Tibial nerve (tissue), 4 donors: ENCODE measurements around the gene SART3. TPM values are rescaled to one million over a fixed set of nuclear protein-coding genes. Genes with fewer than 3 reads are reported as not detected.

Experiments
- DNase-seq, 2 donors: peaks; one replicate each; pipeline ENCODE4 v3.0.0-alpha.2; 2019; ENCODE audit warnings: low spot score in 2 of 2
- H3K27ac ChIP-seq, 4 donors: fragments of 200-600 bp; sonication (generic) in 3 of 4; one replicate each; pipeline ENCODE4 v1.5.1; 2017 to 2019; ENCODE audit warnings: mild to moderate bottlenecking in 1 of 4
- H3K27me3 ChIP-seq, 2 donors: fragments of 200-600 bp; sonication (generic) in 1 of 2; one replicate each; pipeline versions ENCODE4 v1.5.1 to v1.6.0; 2017 to 2019
- H3K36me3 ChIP-seq, 3 donors: fragments of 200-600 bp; sonication (generic); one replicate each; pipeline ENCODE4 v1.5.1; 2018 to 2019
- H3K4me1 ChIP-seq, 4 donors: fragments of 200-600 bp; sonication (generic) in 3 of 4; one replicate each; pipeline ENCODE4 v1.5.1; 2017 to 2019
- H3K4me3 ChIP-seq, 4 donors: fragments of 200-600 bp; sonication (generic) in 3 of 4; one replicate each; pipeline ENCODE4 v1.5.1; 2017 to 2019; ENCODE audit warnings: mild to moderate bottlenecking in 1 of 4, moderate library complexity in 1 of 4
- H3K9me3 ChIP-seq, 4 donors: fragments of 200-600 bp; sonication (generic) in 3 of 4; one replicate each; pipeline ENCODE4 v1.5.1; 2017 to 2019
- CTCF ChIP-seq, 5 experiments: fragments of 200-600 bp in 3 of 5; fragments of 450-650 bp in 2 of 5; sonication (generic) in 3 of 5; IDR thresholded peaks; one replicate each; pipeline ENCODE4 v1.5.1; 2016 to 2019; ENCODE audit warnings: antibody characterized with exemption in 5 of 5, mild to moderate bottlenecking in 3 of 5, moderate library complexity in 2 of 5
- EP300 ChIP-seq, 2 donors: sonication (generic); formaldehyde crosslinking; IDR thresholded peaks; one replicate each; pipeline ENCODE4 v1.6.1; 2017; ENCODE audit warnings: antibody characterized with exemption in 2 of 2, mild to moderate bottlenecking in 1 of 2
- POLR2A ChIP-seq, 2 donors: fragments of 450-650 bp; IDR thresholded peaks; one replicate each; pipeline ENCODE4 v1.6.1; 2017; ENCODE audit warnings: antibody characterized with exemption in 2 of 2, mild to moderate bottlenecking in 2 of 2, moderate library complexity in 2 of 2
- WGBS, 2 donors: methylation state at CpG; one replicate each; pipeline ENCODE4 v1.1.5; 2018; 5-methylcytosine and 5-hydroxymethylcytosine counted together
- total RNA-seq, 4 donors: library from RNA; depleted of rRNA; stranded (reverse); fragments of >200 nt; gene quantifications; one replicate each; pipeline ENCODE4 v1.1.0, GENCODE V29; 2016

Gene SART3
- total RNA-seq, 4 donors from 2014 or later = 51.3 to 70.1 (median 63.4) TPM

DNA sequence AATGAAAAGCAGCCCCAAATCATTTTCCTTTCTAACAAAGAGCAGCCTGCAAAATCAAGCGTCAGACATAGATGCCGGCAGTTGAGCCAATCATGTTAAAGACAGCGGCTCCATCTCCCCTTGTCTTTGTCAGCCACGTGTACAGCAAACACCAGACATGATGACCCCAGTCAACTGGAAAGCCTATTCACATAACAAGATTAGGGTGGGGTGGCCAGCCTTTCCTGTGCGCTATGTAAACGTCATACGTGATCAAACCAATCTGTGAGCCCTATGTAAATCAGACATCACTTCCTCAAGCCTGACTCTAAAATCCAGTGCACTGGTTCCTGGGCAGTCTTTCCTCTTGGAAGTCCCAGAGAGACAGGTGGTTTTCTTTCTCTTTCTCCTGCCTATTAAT, 55.8 kb downstream of the SART3 start:
- WGBS, 2 donors = 69 to 72% methylated on average over 7 of the region's 7 CpGs

DNA sequence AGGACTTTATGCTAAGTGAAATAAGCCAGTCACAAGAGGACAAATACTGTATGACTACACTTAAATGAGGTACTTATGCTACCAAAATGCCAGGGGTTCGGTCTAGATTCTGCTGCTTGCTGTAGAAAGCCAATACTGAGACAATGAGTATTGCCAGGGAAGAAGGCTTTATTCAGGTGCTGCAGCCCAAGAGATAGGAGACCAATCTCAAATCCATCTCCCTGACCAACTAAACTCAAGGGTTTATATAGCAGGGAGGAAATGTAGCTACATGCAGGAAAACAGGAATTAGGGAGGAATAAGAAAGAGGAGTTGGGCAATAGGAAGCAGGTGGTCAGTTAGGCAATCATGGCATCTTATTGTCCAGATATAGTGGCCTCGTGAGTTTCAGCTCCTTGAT, 58.1 kb downstream of the SART3 start:
- H3K9me3 ChIP-seq = peaks cover 0 to 9% (median 2%) of the 10 kb centered on the region in 4 donors
- H3K27me3 ChIP-seq = peaks cover 0 to 6% of the 10 kb centered on the region in 2 donors
- H3K27ac ChIP-seq = no peak overlapping the region
- DNase-seq = no peak
- TF ChIP-seq EP300 (IDR thresholded peaks at IDR 0.05) = no peak
- TF ChIP-seq POLR2A (IDR thresholded peaks at IDR 0.05) = no peak
- no peak for TF ChIP-seq CTCF (IDR thresholded peaks at IDR 0.05)
- no peak overlapping the region for H3K4me3 ChIP-seq
- no peaks in the 10 kb centered on the region for H3K4me1 ChIP-seq
- 71 to 88% methylated on average over 2 of the region's 2 CpGs for WGBS, 2 donors
- no peaks in the 10 kb centered on the region for H3K36me3 ChIP-seq

More for the DNA sequence above, 55.8 kb downstream of the SART3 start:
- Histone ChIP-seq H3K27ac (no peak overlapping the region), H3K4me1 (no peaks in the 10 kb centered on the region), H3K27me3 (peaks cover 0 to 6% of the 10 kb centered on the region in 2 donors), H3K36me3 (no peaks in the 10 kb centered on the region), H3K4me3 (no peak overlapping the region), H3K9me3 (peaks cover 0 to 9% (median 2%) of the 10 kb centered on the region in 4 donors)
- TF ChIP-seq CTCF (IDR thresholded peaks at IDR 0.05) (no peak), POLR2A (IDR thresholded peaks at IDR 0.05) (no peak), EP300 (IDR thresholded peaks at IDR 0.05) (no peak)
- no peak for DNase-seq

DNA sequence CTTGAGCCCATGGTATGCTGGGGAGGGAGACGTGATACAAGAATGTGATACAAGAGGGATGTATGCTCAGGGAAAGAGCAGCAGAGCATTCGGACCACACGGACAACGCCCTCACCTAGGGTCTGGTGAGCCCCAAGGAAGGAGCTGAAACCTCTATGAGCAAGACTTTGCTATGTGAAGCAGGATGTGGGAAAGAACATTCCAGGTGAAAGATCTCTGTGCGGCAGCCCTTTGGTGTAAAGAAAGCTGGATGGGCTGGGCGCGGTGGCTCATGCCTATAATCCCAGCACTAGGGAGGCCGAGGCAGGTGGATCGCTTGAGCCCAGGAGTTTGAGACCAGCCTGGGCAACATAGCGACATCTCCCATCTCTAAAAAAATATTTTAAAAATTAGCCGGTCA, 62.8 kb downstream of the SART3 start:
- TF ChIP-seq CTCF (IDR thresholded peaks at IDR 0.05) = no peak
- TF ChIP-seq POLR2A (IDR thresholded peaks at IDR 0.05) = no peak
- TF ChIP-seq EP300 (IDR thresholded peaks at IDR 0.05) = no peak
- H3K27me3 ChIP-seq = peaks cover 0 to 22% of the 10 kb centered on the region in 2 donors
- 76 to 88% methylated on average over 11 of the region's 11 CpGs for WGBS, 2 donors

GRCh38 chr12:108495823-108496579, 65.0 kb downstream of the SART3 start:
- TF ChIP-seq CTCF (IDR thresholded peaks at IDR 0.05) (no peak), POLR2A (IDR thresholded peaks at IDR 0.05) (no peak)
- H3K4me1 ChIP-seq = no peaks in the 10 kb centered on the region
- no peaks in the 10 kb centered on the region for H3K9me3 ChIP-seq
- no peaks in the 10 kb centered on the region for H3K36me3 ChIP-seq
- no peak for DNase-seq
- peaks cover 0 to 22% of the 10 kb centered on the region in 2 donors for H3K27me3 ChIP-seq
- WGBS, 2 donors = 60 to 68% methylated on average over 11 of the region's 11 CpGs
- no peak overlapping the region for H3K4me3 ChIP-seq
- no peak overlapping the region for H3K27ac ChIP-seq

More for the DNA sequence above, 62.8 kb downstream of the SART3 start:
- Histone ChIP-seq H3K9me3 (peaks cover 0 to 7% (median 2%) of the 10 kb centered on the region in 4 donors), H3K4me3 (no peak overlapping the region), H3K4me1 (no peaks in the 10 kb centered on the region), H3K36me3 (no peaks in the 10 kb centered on the region), H3K27ac (no peak overlapping the region)
- DNase-seq = no peak

- no peaks in the 10 kb centered on the region for H3K4me1 ChIP-seq
These were observed 65.9 kb downstream of the SART3 start for GRCh38 chr12:108495054-108495453.

More at GRCh38 chr12:108495054-108495453, 65.9 kb downstream of the SART3 start:
- 36 to 42% methylated on average over 1 of the region's 1 CpG for WGBS, 2 donors
- no peaks in the 10 kb centered on the region for H3K9me3 ChIP-seq
- TF ChIP-seq POLR2A (IDR thresholded peaks at IDR 0.05) = no peak
- no peak for TF ChIP-seq EP300 (IDR thresholded peaks at IDR 0.05)
- TF ChIP-seq CTCF (IDR thresholded peaks at IDR 0.05) = peak in 2 of 5 experiments; percentile 13 to 20
- H3K4me3 ChIP-seq = no peak overlapping the region
- peaks cover 0 to 22% of the 10 kb centered on the region in 2 donors for H3K27me3 ChIP-seq
- DNase-seq = no peak
- no peaks in the 10 kb centered on the region for H3K36me3 ChIP-seq
- no peak overlapping the region for H3K27ac ChIP-seq
